Cortex of kidney (tissue), 1 donor: ENCODE results near the gene ACAD9.

ENCODE experiments used
- DNase-seq: peaks from one replicate; lab custom pipeline; 2025; lab: John Stamatoyannopoulos, UW

Gene ACAD9

DNA sequence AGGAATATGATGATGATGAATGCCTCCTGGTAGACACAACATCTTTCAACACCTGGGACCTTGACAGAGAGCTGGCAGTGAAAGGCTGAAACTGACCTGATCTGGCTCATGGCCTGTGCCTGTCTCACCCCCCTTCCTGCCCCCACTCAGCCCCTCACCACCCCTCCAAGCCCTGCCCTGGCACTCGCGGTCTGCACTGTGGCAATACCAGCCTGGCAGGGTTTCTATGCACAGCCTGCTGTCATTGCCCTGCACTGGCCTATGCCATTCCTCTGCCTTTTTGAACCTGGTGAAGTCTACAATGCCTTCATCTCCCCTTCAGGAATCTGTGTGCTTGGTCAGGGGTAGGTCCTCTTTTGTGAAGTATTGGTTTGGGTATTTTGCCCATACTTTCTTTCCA lies 56.5 kb downstream of the ACAD9 start:
- DNase-seq, result no peak

- no peak for DNase-seq
Measured at GRCh38 chr3:128936341-128936740, 56.9 kb downstream of the ACAD9 start.

GRCh38 chr3:128940252-128940651 lies 60.8 kb downstream of the ACAD9 start:
- DNase-seq, result no peak

DNA sequence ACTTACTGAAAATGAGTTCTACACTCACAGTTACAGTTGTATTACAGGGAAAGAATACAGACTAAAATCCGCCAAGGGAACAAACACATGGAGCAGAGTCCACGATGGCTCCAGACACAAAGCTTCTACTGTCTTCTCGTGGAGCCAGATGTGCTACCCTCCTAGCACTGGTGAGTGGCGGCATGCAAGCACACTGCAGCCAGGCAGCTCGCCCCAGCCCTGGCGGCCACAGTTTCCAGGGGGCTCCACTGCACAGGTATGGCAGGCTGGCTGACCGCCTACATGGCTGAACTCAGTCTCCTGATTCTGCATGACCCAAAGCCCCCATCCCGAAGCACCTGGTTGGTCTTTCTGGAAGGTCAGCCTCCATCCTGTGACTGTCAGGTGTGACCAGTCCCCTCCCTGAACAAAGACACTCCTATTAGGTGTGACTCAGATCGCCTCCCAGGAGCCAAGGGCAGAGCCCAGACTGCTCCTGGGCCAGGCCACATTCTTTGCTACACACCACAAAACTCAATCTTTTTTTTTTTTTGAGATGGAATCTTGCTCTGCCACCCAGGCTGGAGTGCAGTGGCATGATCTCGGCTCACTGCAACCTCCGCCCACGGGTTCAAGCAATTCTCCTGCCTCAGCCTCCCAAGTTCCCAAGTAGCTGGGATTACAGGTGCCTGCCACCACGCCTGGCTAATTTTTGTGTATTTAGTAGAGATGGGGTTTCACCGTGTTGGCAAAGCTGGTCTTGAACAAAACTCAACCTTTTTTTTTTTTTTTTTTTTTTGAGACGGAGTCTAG lies 62.9 kb downstream of the ACAD9 start:
- no peak for DNase-seq

- DNase-seq, result no peak
Measured at GRCh38 chr3:128945041-128945877, 65.8 kb downstream of the ACAD9 start.

GRCh38 chr3:128945878-128946175 lies 66.4 kb downstream of the ACAD9 start:
- no peak for DNase-seq

DNA sequence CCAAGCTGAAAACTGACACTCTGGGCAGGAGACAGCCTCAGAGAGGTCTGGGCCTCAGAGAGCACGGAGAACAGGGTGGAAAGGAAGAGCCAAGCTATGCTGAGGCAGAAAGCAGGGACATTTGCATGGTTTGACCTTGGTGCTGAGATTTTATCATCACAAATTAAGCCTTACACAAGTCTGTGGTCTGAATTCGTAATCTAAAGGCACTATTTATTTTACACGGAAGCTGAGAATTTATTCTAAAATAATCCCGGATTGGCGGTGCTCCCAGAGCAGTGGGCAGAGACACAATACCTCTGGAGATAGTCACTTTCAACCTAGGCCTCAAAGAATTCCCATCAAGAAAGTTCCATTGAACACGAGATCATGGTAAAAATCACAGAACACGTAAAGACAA lies 67.0 kb downstream of the ACAD9 start:
- no peak for DNase-seq

GRCh38 chr3:128949158-128949557 lies 69.7 kb downstream of the ACAD9 start:
- DNase-seq, result no peak

- DNase-seq, result no peak
Measured at GRCh38 chr3:128950223-128950938, 71.0 kb downstream of the ACAD9 start.

DNA sequence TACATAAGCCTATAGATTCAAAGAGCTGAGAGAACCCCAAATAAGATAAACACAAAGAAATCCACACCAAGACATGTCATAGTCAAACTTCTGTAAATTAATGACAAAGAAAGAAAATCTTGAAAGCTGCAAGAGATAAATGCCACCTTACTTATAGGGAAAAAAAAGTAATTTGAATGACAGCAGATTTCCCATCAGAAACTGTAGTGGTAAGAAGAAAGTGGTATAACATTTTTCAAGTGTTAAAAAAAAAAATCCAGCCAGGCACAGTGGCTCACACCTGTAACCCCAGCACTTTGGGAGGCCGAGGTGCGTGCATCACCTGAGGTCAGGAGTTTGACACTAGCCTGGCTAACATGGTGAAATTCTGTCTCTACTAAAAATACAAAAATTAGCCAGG lies 77.0 kb downstream of the ACAD9 start:
- DNase-seq, result no peak
